ENCODE measurements around the gene CAVIN2.

CAVIN2 gene

DNA sequence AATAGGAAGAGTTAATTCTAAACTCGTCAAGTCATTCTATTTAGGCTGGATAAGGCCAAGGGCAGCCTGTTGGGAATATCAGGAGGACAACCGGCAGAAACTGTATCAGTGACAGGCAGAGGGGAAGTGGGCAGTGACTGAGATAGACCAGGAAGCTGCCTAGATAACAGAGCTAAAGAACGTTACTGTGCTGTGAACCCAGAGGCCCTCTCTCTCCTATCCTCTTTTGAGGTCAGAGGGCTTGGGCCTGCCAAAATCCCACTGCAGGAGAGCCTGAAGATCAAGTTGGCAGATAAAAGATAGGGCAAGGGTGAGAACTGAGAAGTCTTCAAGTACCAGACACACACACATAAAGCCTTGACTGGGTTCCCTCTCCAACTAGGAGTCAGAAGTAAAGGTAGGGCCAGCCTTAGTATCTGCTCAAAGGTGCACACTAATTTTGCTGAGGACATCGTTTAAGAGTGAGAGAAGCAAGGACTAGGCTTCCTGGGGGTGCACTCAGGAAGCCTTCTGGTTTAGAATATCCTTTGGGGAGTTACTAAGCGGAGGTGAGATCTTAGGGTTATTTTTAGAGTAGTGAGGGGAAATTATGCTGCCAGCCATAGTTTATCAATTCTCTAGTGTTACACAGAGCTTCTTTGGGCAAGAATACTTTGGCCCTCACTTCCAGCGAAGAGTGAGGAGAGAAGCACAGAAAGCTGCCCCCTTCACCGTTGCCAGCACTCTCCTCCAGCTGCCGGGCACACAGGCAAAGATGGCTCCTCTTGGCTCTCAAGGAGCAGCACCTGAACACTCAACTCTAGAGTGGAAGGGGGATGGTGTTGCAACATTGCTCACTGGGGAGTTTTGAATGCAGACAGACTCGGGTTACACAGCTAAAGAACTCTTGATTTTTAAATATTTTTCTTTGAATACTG is 9.8 kb downstream of the CAVIN2 start:
- Histone ChIP-seq H3K27me3 (replicated peaks; ENCODE audit: control insufficient read depth, insufficient read depth, low read length) (no peaks in the 10 kb centered on the region; the same call in 1 of the 2 replicates), H3K4me3 (replicated peaks; ENCODE audit: low read depth, low read length) (no peak overlapping the region), H3K36me3 (ENCODE audit: control insufficient read depth, insufficient read depth, low read length) (no peaks in the 10 kb centered on the region)
- DNase-seq (ENCODE audit: extremely low read depth, insufficient read length): peak; percentile 13
- TF ChIP-seq, protein P1, sequence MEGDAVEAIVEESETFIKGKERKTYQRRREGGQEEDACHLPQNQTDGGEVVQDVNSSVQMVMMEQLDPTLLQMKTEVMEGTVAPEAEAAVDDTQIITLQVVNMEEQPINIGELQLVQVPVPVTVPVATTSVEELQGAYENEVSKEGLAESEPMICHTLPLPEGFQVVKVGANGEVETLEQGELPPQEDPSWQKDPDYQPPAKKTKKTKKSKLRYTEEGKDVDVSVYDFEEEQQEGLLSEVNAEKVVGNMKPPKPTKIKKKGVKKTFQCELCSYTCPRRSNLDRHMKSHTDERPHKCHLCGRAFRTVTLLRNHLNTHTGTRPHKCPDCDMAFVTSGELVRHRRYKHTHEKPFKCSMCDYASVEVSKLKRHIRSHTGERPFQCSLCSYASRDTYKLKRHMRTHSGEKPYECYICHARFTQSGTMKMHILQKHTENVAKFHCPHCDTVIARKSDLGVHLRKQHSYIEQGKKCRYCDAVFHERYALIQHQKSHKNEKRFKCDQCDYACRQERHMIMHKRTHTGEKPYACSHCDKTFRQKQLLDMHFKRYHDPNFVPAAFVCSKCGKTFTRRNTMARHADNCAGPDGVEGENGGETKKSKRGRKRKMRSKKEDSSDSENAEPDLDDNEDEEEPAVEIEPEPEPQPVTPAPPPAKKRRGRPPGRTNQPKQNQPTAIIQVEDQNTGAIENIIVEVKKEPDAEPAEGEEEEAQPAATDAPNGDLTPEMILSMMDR (IDR thresholded peaks at IDR 0.05; ENCODE audit: insufficient read depth, low read length, poor library complexity, severe bottlenecking): no peak

DNA sequence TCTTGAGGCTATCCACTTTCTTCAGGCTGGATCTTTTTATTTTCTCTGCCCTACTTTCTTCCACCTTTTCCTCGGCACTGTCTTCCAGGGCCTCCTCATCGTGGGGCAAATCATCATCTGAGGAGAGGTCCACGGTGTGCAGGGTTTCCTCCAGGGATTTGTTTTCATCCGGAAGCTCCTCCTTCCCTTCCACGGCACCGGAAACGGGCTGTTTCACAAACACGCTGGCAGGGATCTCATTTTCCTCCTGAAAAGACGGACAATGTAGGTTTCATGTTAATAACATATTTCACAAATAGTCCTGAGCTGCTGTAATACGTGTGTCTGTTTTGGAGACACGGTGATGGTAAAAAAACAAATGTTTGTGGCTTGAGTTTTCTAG is 10.4 kb downstream of the CAVIN2 start:
- no peak overlapping the region for H3K4me3 ChIP-seq (replicated peaks; ENCODE audit: low read depth, low read length)
- no peak for DNase-seq (ENCODE audit: extremely low read depth, insufficient read length)
- no peaks in the 10 kb centered on the region for H3K36me3 ChIP-seq (ENCODE audit: control insufficient read depth, insufficient read depth, low read length)
- H3K27me3 ChIP-seq (replicated peaks; ENCODE audit: control insufficient read depth, insufficient read depth, low read length): no peaks in the 10 kb centered on the region; the same call in 1 of the 2 replicates
- TF ChIP-seq, protein P1 (IDR thresholded peaks at IDR 0.05; ENCODE audit: insufficient read depth, low read length, poor library complexity, severe bottlenecking): no peak

DNA sequence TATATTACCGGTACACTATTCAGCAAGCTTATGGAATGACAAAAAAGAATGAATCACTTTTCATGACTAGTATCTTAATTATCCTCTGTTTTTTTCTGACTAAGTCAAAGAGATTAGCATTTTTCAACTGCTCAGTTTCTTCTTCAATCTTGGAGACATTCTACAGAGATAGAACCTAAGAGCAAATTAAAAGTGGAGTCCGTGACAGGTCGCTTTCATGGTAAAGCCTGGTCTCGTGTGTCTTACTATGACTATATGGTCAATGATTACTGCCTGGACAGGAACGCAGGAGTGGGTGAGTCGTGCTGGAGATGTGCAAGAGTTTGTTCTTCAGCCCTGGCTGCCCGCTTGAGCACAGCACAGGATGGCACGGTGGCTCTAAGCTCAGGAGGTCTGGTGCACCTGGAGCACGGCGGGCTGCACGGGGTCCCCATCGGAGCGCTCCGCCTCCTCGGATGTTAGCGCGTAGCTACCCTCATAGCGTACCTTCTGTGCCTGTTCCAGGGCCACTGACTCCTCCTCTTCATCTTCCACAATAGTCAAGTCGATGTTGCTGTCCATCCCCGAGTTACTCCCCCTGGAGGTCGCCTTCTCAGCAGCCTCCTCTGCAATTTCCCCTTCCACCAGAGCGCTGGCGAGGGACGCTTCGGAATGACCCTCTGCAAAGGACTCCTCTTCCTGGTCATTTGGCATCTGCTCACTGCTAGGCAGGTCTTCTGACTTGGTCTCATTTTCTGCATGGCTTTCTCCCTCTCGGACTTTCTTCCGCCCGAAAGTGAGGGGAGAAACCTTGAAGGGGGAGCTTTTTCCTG is 11.1 kb downstream of the CAVIN2 start:
- no peaks in the 10 kb centered on the region for H3K36me3 ChIP-seq (ENCODE audit: control insufficient read depth, insufficient read depth, low read length)
- H3K27me3 ChIP-seq (replicated peaks; ENCODE audit: control insufficient read depth, insufficient read depth, low read length): no peaks in the 10 kb centered on the region; the same call in 1 of the 2 replicates
- TF ChIP-seq, protein P1 (IDR thresholded peaks at IDR 0.05; ENCODE audit: insufficient read depth, low read length, poor library complexity, severe bottlenecking): no peak
- H3K4me3 ChIP-seq (replicated peaks; ENCODE audit: low read depth, low read length): no peak overlapping the region
- DNase-seq (ENCODE audit: extremely low read depth, insufficient read length): no peak

DNA sequence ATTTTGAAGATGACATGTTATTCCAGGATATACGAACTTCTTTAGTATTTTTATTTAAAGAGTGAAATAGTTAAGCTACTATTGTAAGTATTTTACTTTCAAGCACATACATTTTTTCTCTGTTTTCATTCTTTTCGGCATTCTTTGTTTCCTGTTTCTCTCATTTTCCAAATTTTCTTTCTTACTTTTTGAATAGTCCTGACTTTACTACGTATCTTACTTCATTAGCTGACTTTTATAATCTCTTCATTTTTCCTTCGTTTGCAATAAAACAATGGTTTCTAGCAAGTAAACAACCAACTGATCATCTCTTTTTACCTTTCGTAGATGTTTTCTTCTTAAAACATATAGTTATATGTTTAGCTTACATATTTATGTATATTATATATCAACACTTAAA is 11.8 kb downstream of the CAVIN2 start:
- TF ChIP-seq, protein P1 (IDR thresholded peaks at IDR 0.05; ENCODE audit: insufficient read depth, low read length, poor library complexity, severe bottlenecking): no peak
- DNase-seq (ENCODE audit: extremely low read depth, insufficient read length): no peak
- no peaks in the 10 kb centered on the region for H3K36me3 ChIP-seq (ENCODE audit: control insufficient read depth, insufficient read depth, low read length)

DNA sequence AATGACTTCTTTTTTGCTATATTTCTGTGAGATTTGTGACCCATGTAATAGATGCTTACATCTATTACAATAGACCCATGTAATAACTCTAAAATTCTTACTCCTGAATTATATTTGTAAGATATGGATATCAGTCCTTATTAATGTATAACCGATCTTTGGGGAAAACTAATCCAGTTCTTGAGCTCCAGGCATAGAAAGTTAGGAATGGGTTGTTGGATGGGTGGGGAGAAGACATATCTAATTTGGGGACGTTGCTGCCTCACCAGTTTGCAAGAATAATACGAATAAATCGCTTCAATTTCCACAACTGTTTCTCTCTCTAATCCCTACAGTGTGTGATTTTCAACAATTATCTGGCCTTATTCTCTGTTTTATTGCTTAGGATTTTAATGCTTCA is 13.5 kb downstream of the CAVIN2 start:
- DNase-seq (ENCODE audit: extremely low read depth, insufficient read length): no peak
- no peaks in the 10 kb centered on the region for H3K36me3 ChIP-seq (ENCODE audit: control insufficient read depth, insufficient read depth, low read length)
- H3K27me3 ChIP-seq (replicated peaks; ENCODE audit: control insufficient read depth, insufficient read depth, low read length): no peaks in the 10 kb centered on the region
- TF ChIP-seq, protein P1 (IDR thresholded peaks at IDR 0.05; ENCODE audit: insufficient read depth, low read length, poor library complexity, severe bottlenecking): no peak
- no peak overlapping the region for H3K4me3 ChIP-seq (replicated peaks; ENCODE audit: low read depth, low read length)

More for the DNA sequence above, 11.8 kb downstream of the CAVIN2 start:
- Histone ChIP-seq H3K27me3 (replicated peaks; ENCODE audit: control insufficient read depth, insufficient read depth, low read length) (no peaks in the 10 kb centered on the region), H3K4me3 (replicated peaks; ENCODE audit: low read depth, low read length) (no peak overlapping the region)
